Endodermal cell (in vitro differentiated cells): ENCODE data around the gene SLC6A9. TPM values are rescaled to one million over a fixed set of nuclear protein-coding genes. Genes with fewer than 3 reads are reported as not detected.
A peak's percentile ranks its signal among the peaks of the same experiment; 100 is the strongest.

ENCODE experiments used
- DNase-seq: peaks from one replicate; pipeline ENCODE4 v3.0.0-alpha.2; 2017
- H3K27ac ChIP-seq: 2 replicates; pipeline ENCODE4 v1.5.1; 2013; ENCODE audit warnings: mild to moderate bottlenecking, low read depth, low read length, moderate library complexity
- H3K27me3 ChIP-seq: 2 replicates; pipeline ENCODE4 v1.6.1; 2013; ENCODE audit warnings: mild to moderate bottlenecking, low read length, moderate library complexity; ENCODE audit not compliant: insufficient read depth, control insufficient read depth, poor library complexity, severe bottlenecking
- H3K36me3 ChIP-seq: 2 replicates; pipeline ENCODE4 v1.7.0; 2013; ENCODE audit warnings: mild to moderate bottlenecking, low read length, moderate library complexity; ENCODE audit not compliant: control insufficient read depth, insufficient read depth
- H3K4me1 ChIP-seq: one replicate; pipeline ENCODE4 v1.7.0; 2013; ENCODE audit warnings: low read length; ENCODE audit not compliant: control insufficient read depth, insufficient read depth
- H3K4me3 ChIP-seq: 2 replicates; pipeline ENCODE4 v1.5.1; 2013; ENCODE audit warnings: mild to moderate bottlenecking, low read length, moderate library complexity
- H3K9ac ChIP-seq: 2 replicates; pipeline ENCODE4 v1.6.1; 2013; ENCODE audit warnings: mild to moderate bottlenecking, low read length, moderate library complexity; ENCODE audit not compliant: poor library complexity, severe bottlenecking; ENCODE audit errors: extremely low read depth
- H3K9me3 ChIP-seq: 2 replicates; pipeline ENCODE4 v1.6.1; 2013; ENCODE audit warnings: mild to moderate bottlenecking, low read length, moderate library complexity; ENCODE audit not compliant: control insufficient read depth
- H3K27ac Mint-ChIP-seq: 2 replicates; pipeline ENCODE4 v1.8.0; 2020; ENCODE audit warnings: mixed read lengths
- H3K27me3 Mint-ChIP-seq: 2 replicates; pipeline ENCODE4 v1.8.0; 2021; ENCODE audit warnings: mild to moderate bottlenecking, mixed read lengths; ENCODE audit not compliant: insufficient read depth
- H3K36me3 Mint-ChIP-seq: 2 replicates; pipeline ENCODE4 v1.8.0; 2020; ENCODE audit warnings: low read depth, mixed read lengths
- H3K4me1 Mint-ChIP-seq: 2 replicates; pipeline ENCODE4 v1.8.0; 2020; ENCODE audit warnings: mixed read lengths
- H3K4me3 Mint-ChIP-seq: 2 replicates; pipeline ENCODE4 v1.8.0; 2020; ENCODE audit warnings: mild to moderate bottlenecking, moderate library complexity, mixed read lengths
- H3K9me3 Mint-ChIP-seq: 2 replicates; pipeline ENCODE4 v1.8.0; 2020; ENCODE audit warnings: mild to moderate bottlenecking, mixed read lengths
- WGBS, 2 experiments: methylation state at CpG; one replicate each; pipeline versions ENCODE4 v1.1.5 to v1.1.7; 2013; ENCODE audit warnings: missing lambda C conversion rate in 2 of 2, mixed read lengths in 1 of 2; ENCODE audit not compliant: insufficient coverage in 1 of 2, insufficient read length in 1 of 2; 5-methylcytosine and 5-hydroxymethylcytosine counted together
- total RNA-seq, 2 donors: library from RNA; stranded (reverse); fragmentation: NEBNext Ultra II Directional in 1 of 2; extraction: Animal tissue kit (Norgen Biotek cat#: 25700) in 1 of 2; gene quantifications; 2 replicates in 1 of 2; 3 replicates in 1 of 2; pipeline ENCODE4 v1.2.1, GENCODE V29; 2021
- TF ChIP-seq, protein P1 (sequence below): fragments of 200-600 bp; sonication (generic); conservative IDR thresholded peaks from 2 replicates; pipeline ENCODE4 v1.5.0; 2021; ENCODE audit warnings: antibody characterized with exemption, mild to moderate bottlenecking

SLC6A9 gene
- total RNA-seq, 2 donors from 2014 or later = 5.7 to 11.4 TPM

DNA sequence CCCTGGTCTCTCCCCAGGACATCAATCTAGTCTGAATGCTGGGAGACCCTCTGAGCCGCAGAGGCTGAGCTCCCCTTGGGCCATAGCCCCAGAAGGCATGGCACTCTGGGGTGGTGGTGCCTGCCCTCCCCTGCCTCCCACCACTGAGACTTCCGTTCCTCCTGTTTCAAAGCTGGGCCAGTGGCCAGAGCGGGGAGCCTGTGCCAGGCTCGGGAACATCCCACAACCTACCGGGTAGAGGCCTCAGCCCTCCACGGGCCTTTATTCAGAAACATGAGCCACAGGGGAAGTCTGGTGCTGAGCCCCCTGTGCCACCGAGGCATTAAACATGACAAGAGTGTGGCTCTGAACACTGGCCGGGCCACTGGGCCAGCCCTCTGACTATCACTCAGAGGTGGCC lies 31.8 kb downstream of the SLC6A9 start:
- Mint-ChIP-seq H3K9me3 (no peaks in the 10 kb centered on the region), H3K27ac (peak overlapping the region; percentile 92), H3K4me3 (no peak overlapping the region), H3K27me3 (no peaks in the 10 kb centered on the region), H3K36me3 (peaks cover 13% of the 10 kb centered on the region), H3K4me1 (peaks cover 41% of the 10 kb centered on the region)
- Histone ChIP-seq H3K9ac (no peak overlapping the region), H3K9me3 (no peaks in the 10 kb centered on the region), H3K27ac (peak overlapping the region; percentile 6), H3K27me3 (no peaks in the 10 kb centered on the region), H3K4me1 (peaks cover 29% of the 10 kb centered on the region), H3K36me3 (no peaks in the 10 kb centered on the region), H3K4me3 (no peak overlapping the region)
- no peak for DNase-seq
- TF ChIP-seq, protein P1, sequence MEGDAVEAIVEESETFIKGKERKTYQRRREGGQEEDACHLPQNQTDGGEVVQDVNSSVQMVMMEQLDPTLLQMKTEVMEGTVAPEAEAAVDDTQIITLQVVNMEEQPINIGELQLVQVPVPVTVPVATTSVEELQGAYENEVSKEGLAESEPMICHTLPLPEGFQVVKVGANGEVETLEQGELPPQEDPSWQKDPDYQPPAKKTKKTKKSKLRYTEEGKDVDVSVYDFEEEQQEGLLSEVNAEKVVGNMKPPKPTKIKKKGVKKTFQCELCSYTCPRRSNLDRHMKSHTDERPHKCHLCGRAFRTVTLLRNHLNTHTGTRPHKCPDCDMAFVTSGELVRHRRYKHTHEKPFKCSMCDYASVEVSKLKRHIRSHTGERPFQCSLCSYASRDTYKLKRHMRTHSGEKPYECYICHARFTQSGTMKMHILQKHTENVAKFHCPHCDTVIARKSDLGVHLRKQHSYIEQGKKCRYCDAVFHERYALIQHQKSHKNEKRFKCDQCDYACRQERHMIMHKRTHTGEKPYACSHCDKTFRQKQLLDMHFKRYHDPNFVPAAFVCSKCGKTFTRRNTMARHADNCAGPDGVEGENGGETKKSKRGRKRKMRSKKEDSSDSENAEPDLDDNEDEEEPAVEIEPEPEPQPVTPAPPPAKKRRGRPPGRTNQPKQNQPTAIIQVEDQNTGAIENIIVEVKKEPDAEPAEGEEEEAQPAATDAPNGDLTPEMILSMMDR = no peak
- 92 to 100% methylated on average over 2 to 8 of the region's 8 CpGs for WGBS, 2 experiments

DNA sequence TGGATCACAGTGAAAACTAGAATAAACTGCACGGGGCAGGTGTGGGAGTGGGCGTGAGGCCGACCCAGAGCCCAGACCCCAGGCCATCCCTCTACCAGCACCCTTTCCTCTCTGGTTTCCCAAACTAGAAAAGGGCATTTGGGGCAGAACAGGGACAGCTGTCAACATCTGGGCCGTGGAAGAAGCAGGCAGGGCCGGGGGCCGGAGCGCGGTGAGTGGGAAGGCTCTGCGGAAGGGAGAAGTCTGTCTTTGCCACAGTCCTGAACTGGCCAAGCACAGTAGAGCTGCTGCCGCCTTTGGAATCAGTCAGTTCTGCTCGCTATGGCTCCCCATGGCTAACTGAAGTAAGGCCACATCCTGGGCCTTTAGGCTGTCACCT lies 33.3 kb downstream of the SLC6A9 start:
- Histone ChIP-seq H3K27ac (no peak overlapping the region), H3K27me3 (no peaks in the 10 kb centered on the region), H3K36me3 (no peaks in the 10 kb centered on the region), H3K4me1 (peaks cover 29% of the 10 kb centered on the region), H3K9me3 (no peaks in the 10 kb centered on the region), H3K4me3 (no peak overlapping the region), H3K9ac (no peak overlapping the region)
- Mint-ChIP-seq H3K36me3 (peaks cover 13% of the 10 kb centered on the region), H3K27me3 (no peaks in the 10 kb centered on the region), H3K4me3 (no peak overlapping the region), H3K4me1 (peaks cover 41% of the 10 kb centered on the region), H3K27ac (peak overlapping the region; percentile 35), H3K9me3 (no peaks in the 10 kb centered on the region)
- no peak for DNase-seq
- WGBS, 2 experiments = 96 to 98% methylated on average over 8 to 11 of the region's 11 CpGs
- TF ChIP-seq, protein P1 = no peak

DNA sequence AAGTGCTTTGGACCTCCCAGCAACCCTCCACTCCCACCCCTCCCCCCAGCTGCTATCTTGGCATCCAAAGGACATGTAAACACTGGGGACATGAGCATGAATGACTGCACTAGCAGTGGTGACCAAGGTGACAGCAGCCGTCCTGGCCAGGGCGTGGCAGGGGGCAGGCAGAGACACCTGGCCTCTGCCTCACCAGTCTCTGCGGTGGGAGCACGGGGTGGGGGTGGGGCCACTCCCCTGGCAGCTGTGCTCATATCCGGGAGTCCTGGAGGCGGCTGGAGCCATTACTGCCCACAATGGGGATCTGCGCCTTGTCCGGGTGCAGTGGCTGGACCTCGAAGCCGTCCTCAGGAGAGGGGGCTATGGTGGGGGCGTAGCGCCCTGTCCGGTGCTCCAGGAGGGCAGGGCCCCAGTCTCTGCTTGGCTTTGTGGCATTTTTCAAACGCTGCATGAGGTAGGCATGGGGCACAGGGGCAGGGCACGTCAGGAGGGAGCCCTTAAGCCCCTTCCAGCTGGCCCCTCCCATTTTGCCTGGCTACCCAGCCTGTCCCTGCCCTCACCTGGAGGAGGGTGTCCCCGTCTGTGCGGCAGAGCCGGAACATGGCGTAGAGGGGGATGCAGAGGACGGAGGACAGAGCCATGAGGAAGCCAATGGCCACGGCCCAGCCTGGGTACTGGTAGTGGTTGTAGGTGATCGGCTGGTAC lies 33.8 kb downstream of the SLC6A9 start:
- H3K4me1 ChIP-seq = peaks cover 30% of the 10 kb centered on the region
- Mint-ChIP-seq H3K27me3 (no peaks in the 10 kb centered on the region), H3K4me3 (no peak overlapping the region), H3K36me3 (peaks cover 13% of the 10 kb centered on the region), H3K4me1 (peaks cover 45% of the 10 kb centered on the region), H3K27ac (no peak overlapping the region), H3K9me3 (no peaks in the 10 kb centered on the region)
- TF ChIP-seq, protein P1 = no peak
- no peaks in the 10 kb centered on the region for H3K36me3 ChIP-seq
- no peak overlapping the region for H3K4me3 ChIP-seq
- no peak overlapping the region for H3K9ac ChIP-seq
- H3K27me3 ChIP-seq = no peaks in the 10 kb centered on the region
- 89 to 90% methylated on average over 15 to 22 of the region's 22 CpGs for WGBS, 2 experiments
- H3K27ac ChIP-seq = peak overlapping the region; percentile 68
- H3K9me3 ChIP-seq = no peaks in the 10 kb centered on the region
- no peak for DNase-seq
